Uterus (tissue), 4 donors: ENCODE data around the gene CARS1. TPM values are rescaled to one million over a fixed set of nuclear protein-coding genes. Genes with fewer than 3 reads are reported as not detected.

Experiments
- DNase-seq, 2 donors: peaks; one replicate each; pipeline ENCODE4 v3.0.0-alpha.2; 2019 to 2020
- H3K27ac ChIP-seq, 2 donors: fragments of 200-600 bp; sonication (generic); 1 replicate in 1 of 2; 2 replicates in 1 of 2; pipeline ENCODE4 v1.5.1; 2016 to 2018
- H3K27me3 ChIP-seq, 2 donors: fragments of 200-600 bp; sonication (generic); one replicate each; pipeline ENCODE4 v1.5.1; 2018 to 2019; ENCODE audit warnings: control low read depth in 1 of 2
- H3K36me3 ChIP-seq, 2 donors: fragments of 200-600 bp; sonication (generic); one replicate each; pipeline ENCODE4 v1.5.1; 2019; ENCODE audit warnings: control low read depth in 1 of 2
- H3K4me1 ChIP-seq, 2 donors: fragments of 200-600 bp; sonication (generic); one replicate each; pipeline ENCODE4 v1.5.1; 2018 to 2019; ENCODE audit warnings: control low read depth in 1 of 2
- H3K4me3 ChIP-seq, 2 donors: fragments of 200-600 bp; sonication (generic); 1 replicate in 1 of 2; 2 replicates in 1 of 2; pipeline ENCODE4 v1.5.1; 2018 to 2019; ENCODE audit warnings: mild to moderate bottlenecking in 1 of 2
- H3K9me3 ChIP-seq, 2 donors: fragments of 200-600 bp; sonication (generic); one replicate each; pipeline ENCODE4 v1.5.1; 2019; ENCODE audit warnings: control low read depth in 1 of 2
- CTCF ChIP-seq, 4 experiments: fragments of 200-600 bp in 2 of 4; fragments of 450-650 bp in 2 of 4; sonication (generic) in 2 of 4; IDR thresholded peaks; one replicate each; pipeline ENCODE4 v1.5.1; 2016 to 2019; ENCODE audit warnings: antibody characterized with exemption in 4 of 4, mild to moderate bottlenecking in 2 of 4, moderate library complexity in 1 of 4
- POLR2A ChIP-seq, 2 donors: fragments of 450-650 bp; IDR thresholded peaks; one replicate each; pipeline ENCODE4 v1.6.1; 2016; ENCODE audit warnings: antibody characterized with exemption in 2 of 2, mild to moderate bottlenecking in 1 of 2, moderate library complexity in 1 of 2
- intact Hi-C: fragments of 100-400 bp; cut with DNase I; formaldehyde crosslinking; loops from one replicate; pipeline ENCODE4 v1.15.1; 2023; ENCODE audit warnings: low total_unique reads
- total RNA-seq, 4 donors: library from RNA; depleted of rRNA in 3 of 4; stranded (reverse); fragments of >200 nt in 3 of 4; gene quantifications; one replicate each; pipeline versions ENCODE4 v1.1.0 to v1.2.4, GENCODE V29; 2014 to 2023
- donor health status: DM: yes; HTN: yes; CAD: no.

The CARS1 gene
- total RNA-seq, 4 donors from 2014 or later: 13.2 to 39.5 (median 27.4) TPM

GRCh38 chr11:3003396-3004231 lies 53.6 kb downstream of the CARS1 start:
- intact Hi-C loops: no loop called here
- no peak overlapping the region for H3K27ac ChIP-seq
- no peaks in the 10 kb centered on the region for H3K27me3 ChIP-seq
- DNase-seq: peak in 1 of 2 donors; percentile 6
- no peak overlapping the region for H3K4me3 ChIP-seq
- H3K9me3 ChIP-seq: no peaks in the 10 kb centered on the region
- TF ChIP-seq POLR2A (IDR thresholded peaks at IDR 0.05) (no peak), CTCF (IDR thresholded peaks at IDR 0.05) (no peak)
- H3K36me3 ChIP-seq: no peaks in the 10 kb centered on the region
- no peaks in the 10 kb centered on the region for H3K4me1 ChIP-seq

- no peaks in the 10 kb centered on the region for H3K9me3 ChIP-seq
- TF ChIP-seq CTCF (IDR thresholded peaks at IDR 0.05): no peak
- no peak for TF ChIP-seq POLR2A (IDR thresholded peaks at IDR 0.05)
- DNase-seq: no peak
- no peaks in the 10 kb centered on the region for H3K36me3 ChIP-seq
- no peaks in the 10 kb centered on the region for H3K4me1 ChIP-seq
- no peaks in the 10 kb centered on the region for H3K27me3 ChIP-seq
- H3K4me3 ChIP-seq: no peak overlapping the region
- intact Hi-C loops: no loop called here
- no peak overlapping the region for H3K27ac ChIP-seq
These were observed 54.4 kb downstream of the CARS1 start for GRCh38 chr11:3002871-3003270.

GRCh38 chr11:3002351-3002861 lies 54.8 kb downstream of the CARS1 start:
- Histone ChIP-seq H3K4me1 (no peaks in the 10 kb centered on the region), H3K27ac (no peak overlapping the region), H3K4me3 (no peak overlapping the region), H3K9me3 (no peaks in the 10 kb centered on the region), H3K36me3 (no peaks in the 10 kb centered on the region), H3K27me3 (no peaks in the 10 kb centered on the region)
- DNase-seq: no peak
- TF ChIP-seq CTCF (IDR thresholded peaks at IDR 0.05): no peak
- TF ChIP-seq POLR2A (IDR thresholded peaks at IDR 0.05): no peak
- intact Hi-C loops: no loop called here

GRCh38 chr11:3001496-3001895 lies 55.7 kb downstream of the CARS1 start:
- no peak overlapping the region for H3K27ac ChIP-seq
- H3K36me3 ChIP-seq: no peaks in the 10 kb centered on the region
- intact Hi-C loops: no loop called here
- DNase-seq: no peak
- TF ChIP-seq POLR2A (IDR thresholded peaks at IDR 0.05) (no peak), CTCF (IDR thresholded peaks at IDR 0.05) (no peak)
- no peaks in the 10 kb centered on the region for H3K27me3 ChIP-seq
- H3K4me3 ChIP-seq: no peak overlapping the region
- H3K9me3 ChIP-seq: no peaks in the 10 kb centered on the region
- H3K4me1 ChIP-seq: no peaks in the 10 kb centered on the region
